IPS-15b (cell line): ENCODE results near the gene ASB10.
A peak's percentile ranks its signal among the peaks of the same experiment; 100 is the strongest.

Experiments
- H3K27me3 ChIP-seq: one replicate; pipeline ENCODE4 v1.6.1; 2013; ENCODE audit warnings: low read length; ENCODE audit not compliant: control insufficient read depth, insufficient read depth
- H3K36me3 ChIP-seq: one replicate; pipeline ENCODE4 v1.6.1; 2013; ENCODE audit warnings: low read length; ENCODE audit not compliant: control insufficient read depth, insufficient read depth
- H3K4me1 ChIP-seq: one replicate; pipeline ENCODE4 v1.6.1; 2013; ENCODE audit warnings: mild to moderate bottlenecking, low read length; ENCODE audit not compliant: control insufficient read depth, insufficient read depth
- H3K4me3 ChIP-seq: one replicate; pipeline ENCODE4 v1.5.1; 2013; ENCODE audit warnings: low read depth, low read length
- H3K9ac ChIP-seq: one replicate; pipeline ENCODE4 v1.6.1; 2013; ENCODE audit warnings: low read depth, mild to moderate bottlenecking, low read length
- H3K9me3 ChIP-seq: one replicate; pipeline ENCODE4 v1.6.1; 2013; ENCODE audit warnings: mild to moderate bottlenecking, low read length; ENCODE audit not compliant: control insufficient read depth, insufficient read depth

The ASB10 gene

DNA sequence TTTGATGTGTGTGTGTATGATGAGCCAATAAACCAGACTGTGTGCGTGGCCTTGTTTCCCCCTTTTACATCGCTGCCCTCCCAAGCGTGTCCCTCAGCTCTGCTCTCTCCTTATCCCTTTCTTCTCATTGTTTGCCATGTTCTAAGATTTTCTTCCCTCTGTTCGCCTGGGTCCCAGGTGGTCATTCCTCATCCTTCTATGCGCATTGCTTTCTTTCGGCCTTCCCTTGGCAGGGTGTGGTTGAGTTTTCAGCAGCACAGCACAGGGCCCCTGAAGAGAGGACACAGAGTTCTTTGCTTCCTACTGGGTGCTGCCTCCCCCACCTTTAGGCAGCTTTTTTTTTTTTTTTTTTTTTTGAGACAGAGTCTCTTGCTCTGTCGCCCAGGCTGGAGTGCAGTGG, 42.7 kb downstream of the ASB10 start:
- H3K36me3 ChIP-seq, result peaks cover 8% of the 10 kb centered on the region
- H3K9ac ChIP-seq, result no peak overlapping the region
- peaks cover 16% of the 10 kb centered on the region for H3K27me3 ChIP-seq

DNA sequence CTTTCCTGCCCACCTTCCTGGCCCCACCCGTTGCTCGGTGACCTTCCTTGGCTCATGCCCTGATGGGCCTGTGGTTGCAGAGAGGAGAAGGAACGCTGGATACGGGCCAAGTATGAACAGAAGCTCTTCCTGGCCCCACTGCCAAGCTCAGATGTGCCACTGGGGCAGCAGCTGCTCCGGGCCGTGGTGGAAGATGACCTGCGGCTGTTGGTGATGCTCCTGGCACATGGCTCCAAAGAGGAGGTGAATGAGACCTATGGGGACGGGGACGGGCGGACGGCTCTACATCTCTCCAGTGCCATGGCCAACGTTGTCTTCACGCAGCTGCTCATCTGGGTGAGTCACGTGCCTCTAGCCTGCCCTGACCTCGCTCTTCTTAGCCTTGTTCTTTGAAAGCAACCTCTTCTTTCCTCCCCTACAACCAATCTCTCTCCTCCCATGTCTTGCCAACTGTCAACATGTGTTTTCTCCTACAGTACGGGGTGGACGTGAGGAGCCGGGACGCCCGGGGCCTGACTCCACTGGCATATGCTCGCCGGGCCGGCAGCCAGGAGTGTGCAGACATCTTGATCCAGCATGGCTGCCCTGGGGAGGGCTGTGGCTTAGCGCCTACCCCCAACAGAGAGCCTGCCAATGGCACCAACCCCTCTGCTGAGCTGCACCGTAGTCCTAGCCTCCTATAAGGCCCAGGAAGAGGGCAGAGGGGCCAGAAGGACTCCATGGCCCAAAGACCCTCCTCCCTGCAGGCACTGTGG, 43.6 kb downstream of the ASB10 start:
- H3K4me3 ChIP-seq, result no peak overlapping the region
- H3K36me3 ChIP-seq, result peaks cover 8% of the 10 kb centered on the region
- peaks cover 7% of the 10 kb centered on the region for H3K4me1 ChIP-seq
- no peaks in the 10 kb centered on the region for H3K9me3 ChIP-seq
- no peak overlapping the region for H3K9ac ChIP-seq
- peaks cover 23% of the 10 kb centered on the region for H3K27me3 ChIP-seq

More for the DNA sequence above, 42.7 kb downstream of the ASB10 start:
- H3K4me3 ChIP-seq, result no peak overlapping the region
- peaks cover 2% of the 10 kb centered on the region for H3K4me1 ChIP-seq
- H3K9me3 ChIP-seq, result no peaks in the 10 kb centered on the region

DNA sequence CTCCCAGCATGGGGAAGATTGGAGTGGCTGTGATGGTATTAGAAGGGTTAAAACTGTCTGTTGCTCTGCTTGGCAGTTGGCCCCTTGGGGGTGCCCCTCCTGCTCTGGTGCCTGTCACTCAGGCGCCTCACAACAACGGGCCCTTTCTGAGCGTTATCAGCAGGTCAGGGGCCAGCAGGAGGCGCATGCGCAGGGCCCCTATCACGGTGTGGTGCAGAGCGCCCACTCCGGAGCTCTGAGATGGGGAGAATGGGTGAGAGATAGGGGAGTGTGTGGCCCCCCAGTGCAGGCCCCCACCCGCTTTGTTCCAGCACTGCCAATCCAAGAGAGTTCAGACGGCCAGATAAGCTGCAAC, 44.4 kb downstream of the ASB10 start:
- no peaks in the 10 kb centered on the region for H3K9me3 ChIP-seq
- no peak overlapping the region for H3K4me3 ChIP-seq
- no peak overlapping the region for H3K9ac ChIP-seq
- H3K36me3 ChIP-seq, result peaks cover 8% of the 10 kb centered on the region
- H3K27me3 ChIP-seq, result peaks cover 25% of the 10 kb centered on the region
- peaks cover 7% of the 10 kb centered on the region for H3K4me1 ChIP-seq

DNA sequence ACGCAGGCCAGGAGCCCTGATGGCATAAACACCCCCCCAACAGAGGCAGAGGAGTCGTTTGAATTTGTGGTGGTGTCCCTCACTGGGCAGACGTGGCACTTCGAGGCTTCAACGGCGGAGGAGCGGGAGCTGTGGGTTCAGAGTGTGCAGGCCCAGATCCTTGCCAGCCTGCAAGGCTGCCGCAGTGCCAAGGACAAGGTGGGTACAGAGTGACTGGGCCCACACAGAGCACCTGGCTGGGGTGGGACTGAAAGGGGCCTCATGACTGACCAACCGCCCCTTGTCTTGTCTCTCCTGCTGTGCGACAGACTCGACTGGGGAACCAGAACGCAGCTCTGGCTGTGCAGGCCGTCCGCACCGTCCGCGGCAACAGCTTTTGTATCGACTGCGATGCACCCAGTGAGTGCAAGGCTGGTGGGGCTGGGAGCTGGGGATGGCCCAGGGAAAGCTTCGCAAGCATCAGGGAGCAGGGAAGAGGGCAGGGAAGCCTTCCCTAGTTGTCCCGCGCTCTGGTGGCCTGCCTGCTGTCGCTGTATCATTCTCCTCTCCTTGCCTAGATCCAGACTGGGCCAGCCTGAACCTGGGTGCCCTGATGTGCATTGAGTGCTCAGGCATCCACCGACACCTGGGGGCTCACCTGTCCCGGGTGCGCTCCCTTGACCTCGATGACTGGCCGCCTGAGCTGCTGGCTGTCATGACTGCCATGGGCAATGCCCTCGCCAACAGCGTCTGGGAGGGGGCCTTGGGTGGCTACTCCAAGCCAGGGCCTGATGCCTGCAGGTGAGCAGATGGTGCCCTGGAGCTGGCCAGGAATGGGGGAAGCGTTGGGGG, 45.0 kb downstream of the ASB10 start:
- peaks cover 8% of the 10 kb centered on the region for H3K36me3 ChIP-seq
- H3K4me3 ChIP-seq, result no peak overlapping the region
- H3K9ac ChIP-seq, result no peak overlapping the region
- no peaks in the 10 kb centered on the region for H3K9me3 ChIP-seq
- peaks cover 25% of the 10 kb centered on the region for H3K27me3 ChIP-seq
- H3K4me1 ChIP-seq, result peaks cover 7% of the 10 kb centered on the region

DNA sequence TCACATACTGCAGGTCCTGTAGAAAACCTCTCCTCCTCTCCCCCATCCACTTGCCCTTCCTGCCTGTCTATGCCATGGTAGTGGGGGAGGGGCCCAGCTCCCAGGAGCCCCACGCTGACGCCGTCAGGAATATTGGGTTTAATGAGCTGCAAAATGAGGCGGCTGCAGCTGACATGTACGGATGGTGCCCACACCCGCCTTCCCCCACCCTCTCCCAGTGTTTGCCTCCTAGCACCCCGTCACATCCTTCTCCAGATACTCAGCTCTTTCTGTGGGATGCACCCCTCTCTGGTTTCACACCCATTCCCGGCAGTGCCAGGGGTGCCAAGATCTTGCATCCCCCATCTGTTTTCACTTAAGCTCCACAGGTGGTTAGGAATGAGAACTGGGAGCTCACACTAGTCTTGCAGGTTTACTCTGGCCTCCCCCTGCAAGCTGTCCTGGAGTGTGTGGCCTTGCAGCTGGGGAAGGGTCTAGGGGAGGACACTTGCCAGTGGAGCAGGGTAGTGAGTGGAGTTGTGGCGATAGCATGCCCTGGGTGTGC, 45.7 kb downstream of the ASB10 start:
- peaks cover 8% of the 10 kb centered on the region for H3K36me3 ChIP-seq
- H3K4me1 ChIP-seq, result peaks cover 7% of the 10 kb centered on the region
- no peak overlapping the region for H3K9ac ChIP-seq

DNA sequence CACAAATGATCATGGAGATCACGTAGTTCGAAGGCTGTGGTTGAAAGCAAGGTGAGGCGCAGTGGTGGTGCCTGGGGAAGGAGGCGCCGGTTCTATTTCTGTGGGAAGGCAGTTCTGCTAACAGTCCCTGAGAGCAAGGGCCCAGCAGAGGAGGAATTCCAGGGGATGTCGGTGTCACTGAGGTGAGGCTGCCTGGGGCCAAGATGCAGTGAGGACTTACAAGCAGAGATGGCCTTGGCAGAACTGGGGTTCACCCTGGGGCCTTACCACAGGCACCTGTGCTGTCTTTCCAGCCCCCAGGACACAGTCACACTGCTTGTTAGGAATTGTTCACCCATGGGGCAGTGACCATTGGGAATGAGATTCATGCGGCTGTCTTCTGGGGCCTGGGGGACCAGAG, 46.2 kb downstream of the ASB10 start:
- H3K9me3 ChIP-seq, result no peaks in the 10 kb centered on the region
- peaks cover 8% of the 10 kb centered on the region for H3K36me3 ChIP-seq
- H3K27me3 ChIP-seq, result peaks cover 25% of the 10 kb centered on the region
- peaks cover 7% of the 10 kb centered on the region for H3K4me1 ChIP-seq
- H3K9ac ChIP-seq, result no peak overlapping the region
- H3K4me3 ChIP-seq, result no peak overlapping the region

More for the DNA sequence above, 45.7 kb downstream of the ASB10 start:
- peaks cover 25% of the 10 kb centered on the region for H3K27me3 ChIP-seq
- H3K9me3 ChIP-seq, result no peaks in the 10 kb centered on the region
- H3K4me3 ChIP-seq, result no peak overlapping the region

DNA sequence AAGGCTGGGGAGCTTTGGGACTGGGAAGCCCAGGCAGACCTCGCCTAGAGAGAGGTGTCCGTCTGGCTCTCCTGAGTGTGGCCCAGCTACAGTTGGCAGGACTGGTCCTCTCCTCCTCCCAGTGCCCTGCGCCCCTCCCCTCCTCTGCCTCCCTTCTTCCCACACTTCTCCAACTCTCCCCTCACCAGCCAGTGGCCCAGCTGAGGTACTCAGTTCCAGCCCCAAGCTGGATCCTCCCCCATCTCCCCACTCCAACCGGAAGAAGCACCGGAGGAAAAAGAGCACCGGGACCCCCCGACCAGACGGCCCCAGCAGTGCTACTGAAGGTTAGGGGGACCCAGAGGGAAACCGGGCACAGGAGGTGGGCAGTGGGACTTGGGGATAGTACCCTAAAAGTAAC, 47.3 kb downstream of the ASB10 start:
- Histone ChIP-seq H3K4me3 (no peak overlapping the region), H3K4me1 (peaks cover 7% of the 10 kb centered on the region), H3K9ac (no peak overlapping the region), H3K9me3 (no peaks in the 10 kb centered on the region), H3K36me3 (peaks cover 8% of the 10 kb centered on the region), H3K27me3 (peaks cover 25% of the 10 kb centered on the region)

DNA sequence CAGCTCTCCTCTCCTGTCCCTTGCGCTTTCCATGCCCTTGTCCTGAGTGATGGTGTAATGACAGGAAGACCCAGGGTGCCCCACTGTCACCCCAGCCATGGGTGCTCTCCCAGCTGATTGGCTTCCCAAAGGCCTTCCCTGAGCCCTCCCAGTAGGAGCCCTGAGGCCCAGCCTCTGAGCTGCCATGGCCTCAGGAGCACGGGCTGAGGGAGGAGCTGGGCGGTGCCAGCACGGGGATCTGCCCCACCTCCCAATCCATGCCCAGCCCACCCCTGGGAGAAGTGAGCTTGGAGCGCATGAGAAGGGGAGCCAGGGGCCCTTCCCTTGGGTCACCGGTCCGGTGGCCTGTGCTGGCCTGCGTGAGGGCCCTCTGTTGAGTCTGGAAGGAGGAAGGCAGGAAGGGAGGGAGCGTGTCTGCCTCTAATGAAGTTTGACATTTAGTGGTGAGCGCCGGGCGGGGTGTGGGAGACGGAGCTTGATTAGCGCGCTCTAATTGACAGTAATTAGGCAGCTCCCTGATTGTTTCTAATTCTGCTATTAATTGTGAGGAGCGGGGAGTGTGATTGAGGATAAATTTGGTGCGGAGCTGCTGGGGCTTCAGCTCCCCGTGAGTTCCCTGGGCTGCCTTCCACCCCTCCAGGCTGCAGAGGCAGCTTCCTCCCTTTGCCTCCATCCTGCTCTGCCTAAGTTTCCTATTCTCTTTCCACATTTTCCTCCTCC, 47.8 kb downstream of the ASB10 start:
- Histone ChIP-seq H3K9ac (no peak overlapping the region), H3K4me3 (peak overlapping the region; percentile 35), H3K27me3 (peaks cover 25% of the 10 kb centered on the region), H3K36me3 (peaks cover 8% of the 10 kb centered on the region), H3K9me3 (no peaks in the 10 kb centered on the region), H3K4me1 (peaks cover 7% of the 10 kb centered on the region)

DNA sequence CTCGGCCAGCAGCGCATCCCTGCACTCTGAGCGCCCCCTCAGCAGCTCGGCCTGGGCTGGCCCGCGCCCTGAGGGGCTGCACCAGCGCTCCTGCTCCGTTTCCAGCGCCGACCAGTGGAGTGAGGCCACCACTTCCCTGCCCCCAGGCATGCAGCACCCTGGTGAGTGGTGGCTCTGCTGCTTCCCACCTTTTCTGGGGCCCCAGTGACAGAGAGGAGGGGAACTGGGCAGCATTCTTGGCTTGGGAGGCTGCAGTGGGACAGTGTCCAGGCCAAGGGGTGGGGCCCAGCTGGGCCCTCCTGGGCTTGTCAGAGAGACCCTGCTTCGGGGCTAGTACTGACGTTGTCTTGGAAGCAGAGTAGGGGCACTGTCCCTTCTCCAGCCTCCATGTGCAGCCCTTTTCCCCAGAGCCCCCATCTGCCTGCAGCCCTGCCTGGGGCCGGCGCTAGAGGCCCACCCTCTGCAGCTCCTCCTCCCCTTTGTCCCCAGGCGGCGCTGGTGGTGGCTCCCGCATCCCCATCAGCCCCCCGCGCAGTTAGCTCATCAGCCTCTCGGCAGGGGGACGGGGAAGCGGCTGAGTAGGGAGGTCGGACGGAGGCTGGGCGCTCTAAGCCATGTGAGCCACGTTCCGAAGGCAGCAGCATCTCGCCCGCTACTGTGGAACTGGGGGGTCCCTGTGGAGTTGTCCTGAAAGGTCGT, 48.7 kb downstream of the ASB10 start:
- Histone ChIP-seq H3K27me3 (peaks cover 25% of the 10 kb centered on the region), H3K36me3 (peaks cover 3% of the 10 kb centered on the region), H3K4me3 (peak overlapping the region; percentile 35), H3K9ac (no peak overlapping the region), H3K9me3 (no peaks in the 10 kb centered on the region), H3K4me1 (peaks cover 7% of the 10 kb centered on the region)

DNA sequence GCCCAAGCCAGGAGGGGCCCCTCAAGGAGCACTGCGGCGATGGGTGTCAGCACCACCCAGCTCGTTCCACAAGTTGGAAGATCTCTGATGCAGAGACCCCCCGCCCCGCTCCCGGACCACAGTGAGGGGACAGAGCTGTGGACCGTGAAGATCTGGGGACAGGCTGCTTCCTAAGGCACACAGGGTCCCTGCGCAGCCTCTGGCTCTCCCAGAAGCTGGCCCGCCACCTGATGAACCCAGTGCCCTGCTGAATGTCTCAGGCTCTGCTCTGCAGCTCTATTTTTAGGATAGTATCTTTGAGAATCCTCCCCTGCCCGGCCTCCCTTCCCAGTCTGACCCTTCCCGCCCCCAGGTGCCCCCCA, 49.3 kb downstream of the ASB10 start:
- H3K27me3 ChIP-seq, result peaks cover 25% of the 10 kb centered on the region
- no peak overlapping the region for H3K4me3 ChIP-seq
- peaks cover 7% of the 10 kb centered on the region for H3K4me1 ChIP-seq
- H3K9me3 ChIP-seq, result no peaks in the 10 kb centered on the region
- no peak overlapping the region for H3K9ac ChIP-seq
- peaks cover 3% of the 10 kb centered on the region for H3K36me3 ChIP-seq

DNA sequence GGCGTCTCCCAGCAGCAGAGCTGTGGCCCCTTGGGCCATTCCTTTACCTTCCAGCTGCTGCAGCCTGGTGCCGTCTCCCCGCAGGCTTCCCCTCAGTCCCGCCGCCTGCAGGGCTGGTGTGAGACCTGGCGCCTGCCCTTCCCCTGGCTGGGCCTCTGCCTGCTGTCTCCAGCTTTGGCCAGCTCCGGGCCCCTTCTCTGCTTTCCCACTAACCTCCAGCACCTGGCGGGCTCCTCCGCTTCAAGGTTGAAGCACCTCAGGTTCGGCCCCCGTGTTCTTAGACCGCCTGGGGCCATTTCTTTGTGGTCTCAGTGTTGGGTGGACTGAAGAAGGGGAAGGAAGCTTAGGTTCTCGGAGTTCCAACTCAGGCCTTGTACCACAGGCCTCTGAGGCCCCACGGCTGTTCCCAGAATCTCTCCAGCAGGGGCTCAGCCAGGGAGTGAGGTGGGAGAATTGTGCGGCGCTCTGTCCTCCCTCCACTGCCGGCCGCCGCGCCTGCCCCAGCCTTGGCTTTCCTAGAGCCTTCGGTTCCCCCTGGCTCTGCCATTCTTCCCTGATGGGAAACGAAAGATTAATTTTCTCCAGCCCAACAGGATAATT, 49.9 kb downstream of the ASB10 start:
- peaks cover 7% of the 10 kb centered on the region for H3K4me1 ChIP-seq

More for the DNA sequence above, 49.9 kb downstream of the ASB10 start:
- H3K36me3 ChIP-seq, result peaks cover under 1% of the 10 kb centered on the region
- H3K9me3 ChIP-seq, result no peaks in the 10 kb centered on the region
- no peak overlapping the region for H3K9ac ChIP-seq
- peaks cover 25% of the 10 kb centered on the region for H3K27me3 ChIP-seq
- H3K4me3 ChIP-seq, result no peak overlapping the region
